Gastrocnemius medialis (tissue), 4 donors: ENCODE data around the gene KLHL21.

Source experiments
- CTCF ChIP-seq, 5 experiments: fragments of 450-650 bp in 3 of 5; fragments of 200-600 bp in 2 of 5; sonication (generic) in 2 of 5; IDR thresholded peaks in 4 of 5; conservative IDR thresholded peaks in 1 of 5; 1 replicate in 4 of 5; 2 replicates in 1 of 5; pipeline ENCODE4 v1.5.1; 2016 to 2019; ENCODE audit warnings: antibody characterized with exemption in 5 of 5, mild to moderate bottlenecking in 3 of 5, moderate library complexity in 3 of 5
- POLR2A ChIP-seq, 2 donors: fragments of 450-650 bp; IDR thresholded peaks; one replicate each; pipeline ENCODE4 v1.6.1; 2017; ENCODE audit warnings: antibody characterized with exemption in 2 of 2, mild to moderate bottlenecking in 2 of 2, moderate library complexity in 2 of 2

- TF ChIP-seq CTCF (IDR thresholded peaks at IDR 0.05 in 4 of 5, conservative IDR thresholded peaks at IDR 0.05 in 1 of 5) = no peak
- TF ChIP-seq POLR2A (IDR thresholded peaks at IDR 0.05) = no peak
Observed at GRCh38 chr1:6592865-6593593, 9.6 kb downstream of the KLHL21 start.
